ENCODE results near the gene LYSMD2.

The LYSMD2 gene

GRCh38 chr15:51751697-51752683, 14.5 kb upstream of the LYSMD2 start:
- no peak for DNase-seq (ENCODE audit: low read depth in 2 of 2)

- peak in 1 of 2 donors; percentile 19 for DNase-seq (ENCODE audit: low read depth in 2 of 2)
These were observed 13.6 kb upstream of the LYSMD2 start, which contains the start of gene TMOD2 for GRCh38 chr15:51750792-51751696. Gene TMOD2, plus strand, starts transcription at chr15:51751597. Its CDS starts 14,845 bp downstream, at chr15:51766442.

- no peak for DNase-seq (ENCODE audit: low read depth in 2 of 2)
These were observed 12.7 kb upstream of the LYSMD2 start for GRCh38 chr15:51750186-51750585.

- no peak for DNase-seq (ENCODE audit: low read depth in 2 of 2)
These were observed 11.9 kb upstream of the LYSMD2 start for GRCh38 chr15:51749307-51749706.

GRCh38 chr15:51739061-51739712, 1.7 kb upstream of the LYSMD2 start:
- no peak for DNase-seq (ENCODE audit: low read depth in 2 of 2)

DNA sequence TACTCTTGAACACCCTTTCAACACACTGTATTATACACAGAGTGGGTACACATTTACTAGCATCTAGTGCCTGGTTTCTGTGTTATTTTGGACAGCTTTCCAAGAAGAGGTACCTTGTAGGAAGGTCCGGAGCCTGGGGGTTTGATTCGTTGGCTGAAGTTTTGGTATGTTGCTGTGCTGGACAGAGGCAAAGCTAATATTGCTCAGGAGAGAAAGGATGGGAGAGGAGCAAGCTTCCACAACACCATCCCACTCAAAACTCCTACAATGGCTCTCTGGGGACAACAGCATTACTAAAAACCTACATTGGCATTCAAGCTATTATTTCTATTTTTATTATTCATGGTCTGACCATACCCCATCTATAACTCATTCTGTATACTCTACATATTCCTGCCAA, 1.1 kb upstream of the LYSMD2 start:
- no peak for DNase-seq (ENCODE audit: low read depth in 2 of 2)

- DNase-seq (ENCODE audit: low read depth in 2 of 2) = peak in 1 of 2 donors; percentile 30
These were observed 519 bp downstream of the LYSMD2 start for GRCh38 chr15:51736751-51737521.

GRCh38 chr15:51736069-51736468, 1.4 kb downstream of the LYSMD2 start:
- no peak for DNase-seq (ENCODE audit: low read depth in 2 of 2)

- DNase-seq (ENCODE audit: low read depth in 2 of 2) = no peak
These were observed 2.0 kb downstream of the LYSMD2 start for GRCh38 chr15:51735228-51736010.

- no peak for DNase-seq (ENCODE audit: low read depth in 2 of 2)
These were observed 4.8 kb downstream of the LYSMD2 start for GRCh38 chr15:51732646-51733045.

GRCh38 chr15:51731549-51732267, 5.7 kb downstream of the LYSMD2 start:
- DNase-seq (ENCODE audit: low read depth in 2 of 2) = no peak

GRCh38 chr15:51727141-51727897, 10.1 kb downstream of the LYSMD2 start:
- DNase-seq (ENCODE audit: low read depth in 2 of 2) = no peak

- peak in 1 of 2 donors; percentile 6 for DNase-seq (ENCODE audit: low read depth in 2 of 2)
These were observed 11.0 kb downstream of the LYSMD2 start for GRCh38 chr15:51726302-51727073.

DNA sequence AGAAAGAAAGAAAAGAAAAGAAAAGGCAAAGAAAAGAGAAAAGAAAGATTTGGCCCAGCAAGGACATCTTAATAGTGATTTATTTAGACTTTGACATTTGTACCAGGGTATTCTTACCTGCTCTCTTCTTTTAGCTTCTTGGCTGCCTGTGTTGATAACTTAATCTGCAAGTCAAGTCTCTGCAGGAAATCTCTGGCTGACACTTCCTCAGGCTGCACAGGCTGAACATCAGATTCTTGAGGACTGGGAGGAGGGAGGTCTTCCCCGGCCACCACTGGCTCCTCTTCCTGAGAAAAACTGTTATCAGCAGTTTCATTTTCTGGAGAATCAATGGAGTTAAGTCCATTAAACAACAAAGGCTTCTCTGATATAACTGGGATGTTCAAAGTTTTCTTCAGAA, 12.8 kb downstream of the LYSMD2 start:
- DNase-seq (ENCODE audit: low read depth in 2 of 2) = no peak

GRCh38 chr15:51724199-51724598, 13.3 kb downstream of the LYSMD2 start:
- DNase-seq (ENCODE audit: low read depth in 2 of 2) = no peak

GRCh38 chr15:51721199-51721960, 16.1 kb downstream of the LYSMD2 start:
- DNase-seq (ENCODE audit: low read depth in 2 of 2) = no peak
